A549 (cell line): ENCODE measurements around the gene NEURL2. TPM values are rescaled to one million over a fixed set of nuclear protein-coding genes. Genes with fewer than 3 reads are reported as not detected.

Experiments used
- ATAC-seq, 2 experiments: fragments of 200-7000 bp in 1 of 2; fragments of >200 bp in 1 of 2; cut with Nextera tagmentation in 1 of 2; cut with Tn5 transposase in 1 of 2; 3 replicates each; pipeline versions ENCODE4 v1.8.0 to v1.9.1; 2018 to 2020; ENCODE audit warnings: mild to moderate bottlenecking in 1 of 2, moderate library complexity in 1 of 2
- CTCF ChIA-PET: fragments of 300-600 bp; sonication (Branson Sonifier 250); formaldehyde crosslinking; extraction: SDS; loops from one replicate; lab custom pipeline; 2021; ENCODE audit warnings: antibody characterized with exemption, inconsistent platforms; lab: Yijun Ruan, JAX
- POLR2A ChIA-PET: fragments of 350-600 bp; formaldehyde crosslinking; extraction: SDS; loops from one replicate; lab custom pipeline; 2021; ENCODE audit warnings: antibody characterized with exemption, inconsistent platforms; lab: Yijun Ruan, JAX
- DNase-seq, 2 experiments: peaks; one replicate each; pipeline versions ENCODE4 v3.0.0 to v3.0.0-alpha.2; 2011 to 2016; ENCODE audit warnings: low read depth in 1 of 2, low spot score in 1 of 2
- FAIRE-seq: peaks from 2 replicates; lab custom pipeline; 2011; peaks lifted over from hg19 to GRCh38; lab: Jason Lieb, UNC
- H3K27ac ChIP-seq, 2 experiments: fragments of >200 bp; sonication (Bioruptor Twin); formaldehyde crosslinking; 3 replicates each; pipeline ENCODE4 v1.5.1; 2016 to 2017
- H3K4me1 ChIP-seq: fragments of >200 bp; sonication (Bioruptor Twin); formaldehyde crosslinking; 3 replicates; pipeline ENCODE4 v1.6.1; 2016
- H3K4me2 ChIP-seq: fragments of >200 bp; sonication (Bioruptor Twin); formaldehyde crosslinking; 3 replicates; pipeline ENCODE4 v1.6.1; 2016
- H3K4me3 ChIP-seq: fragments of >200 bp; sonication (Bioruptor Twin); formaldehyde crosslinking; 3 replicates; pipeline ENCODE4 v1.5.1; 2016
- H3K9me3 ChIP-seq: fragments of >200 bp; sonication (Bioruptor Twin); formaldehyde crosslinking; 3 replicates; pipeline ENCODE4 v1.6.1; 2016
- CBX2 ChIP-seq: fragments of 200-600 bp; sonication (generic); IDR thresholded peaks from 2 replicates; pipeline ENCODE4 v1.6.1; 2016; ENCODE audit warnings: low read depth, mild to moderate bottlenecking, borderline replicate concordance
- CHD4 ChIP-seq: fragments of 200-600 bp; sonication (generic); IDR thresholded peaks from 2 replicates; pipeline ENCODE4 v1.6.1; 2016; ENCODE audit warnings: antibody characterized with exemption, mild to moderate bottlenecking, borderline replicate concordance
- EHMT2 ChIP-seq: fragments of 200-600 bp; sonication (generic); IDR thresholded peaks from 2 replicates; pipeline ENCODE4 v1.6.1; 2016; ENCODE audit warnings: antibody characterized with exemption, low read depth, mild to moderate bottlenecking, moderate library complexity
- FOSB ChIP-seq: fragments of 250-450 bp; sonication (Bioruptor Pico); IDR thresholded peaks from 2 replicates; pipeline ENCODE4 v1.5.0; 2020; ENCODE audit warnings: mild to moderate bottlenecking, moderate library complexity
- FOXS1 ChIP-seq: fragments of 250-450 bp; sonication (Bioruptor Pico); IDR thresholded peaks from 2 replicates; pipeline ENCODE4 v1.5.0; 2020; ENCODE audit warnings: mild to moderate bottlenecking, moderate library complexity
- GATA3 ChIP-seq: IDR thresholded peaks from 2 replicates; pipeline ENCODE4 v1.6.1; 2012; ENCODE audit warnings: borderline replicate concordance
- JUN ChIP-seq, 2 experiments: fragments of >200 bp; sonication (Bioruptor Twin); formaldehyde crosslinking; IDR thresholded peaks; 2 replicates in 1 of 2; 3 replicates in 1 of 2; pipeline ENCODE4 v1.6.1; 2016 to 2017
- KDM5A ChIP-seq: fragments of 200-600 bp; sonication (generic); IDR thresholded peaks from 2 replicates; pipeline ENCODE4 v1.6.1; 2016; ENCODE audit warnings: antibody characterized with exemption, mild to moderate bottlenecking
- RARB ChIP-seq: fragments of 250-450 bp; sonication (Bioruptor Pico); IDR thresholded peaks from 2 replicates; pipeline ENCODE4 v1.8.0; 2021; ENCODE audit warnings: mild to moderate bottlenecking, moderate library complexity
- RCOR1 ChIP-seq: fragments of 150-350 bp; IDR thresholded peaks from 2 replicates; pipeline ENCODE4 v1.6.1; 2014; ENCODE audit warnings: antibody characterized with exemption, low read length, low read depth
- RNF2 ChIP-seq: fragments of 200-600 bp; sonication (generic); IDR thresholded peaks from 2 replicates; pipeline ENCODE4 v1.6.1; 2016; ENCODE audit warnings: low read depth, mild to moderate bottlenecking, antibody characterized with exemption, moderate library complexity, borderline replicate concordance
- ZC3H11A ChIP-seq: fragments of 450-650 bp; IDR thresholded peaks from 2 replicates; pipeline ENCODE4 v1.6.1; 2014; ENCODE audit warnings: antibody characterized with exemption, mild to moderate bottlenecking
- ZFP36 ChIP-seq: fragments of 450-650 bp; IDR thresholded peaks from 2 replicates; pipeline ENCODE4 v1.6.1; 2014; ENCODE audit warnings: borderline replicate concordance; ENCODE audit not compliant: partially characterized antibody
- WGBS: methylation state at CpG from one replicate; pipeline ENCODE4 v1.1.6; 2017; ENCODE audit errors: missing lambda C conversion rate; 5-methylcytosine and 5-hydroxymethylcytosine counted together
- polyA plus RNA-seq, 4 experiments: library from polyadenylated mRNA; depleted of rRNA in 3 of 4; stranded (reverse); fragments of >200 nt; fragmentation: RNase III in 1 of 4; extraction: RNeasy Plus Mini Kit Qiagen cat#74134 plus additional on column Dnase treatment in 1 of 4; gene quantifications; 2 replicates in 3 of 4; 3 replicates in 1 of 4; pipeline ENCODE4 v1.2.3, GENCODE V29; 2011 to 2017
- TF ChIP-seq, protein P1 (sequence below): fragments of >200 bp; sonication (Bioruptor Twin); formaldehyde crosslinking; IDR thresholded peaks from 2 replicates; pipeline ENCODE4 v1.6.1; 2016
- TF ChIP-seq, protein P2 (sequence below): fragments of >200 bp; sonication (Bioruptor Twin); formaldehyde crosslinking; IDR thresholded peaks from 3 replicates; pipeline ENCODE4 v1.6.1; 2016
- TF ChIP-seq, protein P3 (sequence below): fragments of >200 bp; sonication (Bioruptor Twin); formaldehyde crosslinking; IDR thresholded peaks from 3 replicates; pipeline ENCODE4 v1.5.1; 2016

Gene NEURL2
- polyA plus RNA-seq, 2 of the 4 experiments (the other 2 are of a cell fraction), result 0.57 to 1.4 TPM

DNA sequence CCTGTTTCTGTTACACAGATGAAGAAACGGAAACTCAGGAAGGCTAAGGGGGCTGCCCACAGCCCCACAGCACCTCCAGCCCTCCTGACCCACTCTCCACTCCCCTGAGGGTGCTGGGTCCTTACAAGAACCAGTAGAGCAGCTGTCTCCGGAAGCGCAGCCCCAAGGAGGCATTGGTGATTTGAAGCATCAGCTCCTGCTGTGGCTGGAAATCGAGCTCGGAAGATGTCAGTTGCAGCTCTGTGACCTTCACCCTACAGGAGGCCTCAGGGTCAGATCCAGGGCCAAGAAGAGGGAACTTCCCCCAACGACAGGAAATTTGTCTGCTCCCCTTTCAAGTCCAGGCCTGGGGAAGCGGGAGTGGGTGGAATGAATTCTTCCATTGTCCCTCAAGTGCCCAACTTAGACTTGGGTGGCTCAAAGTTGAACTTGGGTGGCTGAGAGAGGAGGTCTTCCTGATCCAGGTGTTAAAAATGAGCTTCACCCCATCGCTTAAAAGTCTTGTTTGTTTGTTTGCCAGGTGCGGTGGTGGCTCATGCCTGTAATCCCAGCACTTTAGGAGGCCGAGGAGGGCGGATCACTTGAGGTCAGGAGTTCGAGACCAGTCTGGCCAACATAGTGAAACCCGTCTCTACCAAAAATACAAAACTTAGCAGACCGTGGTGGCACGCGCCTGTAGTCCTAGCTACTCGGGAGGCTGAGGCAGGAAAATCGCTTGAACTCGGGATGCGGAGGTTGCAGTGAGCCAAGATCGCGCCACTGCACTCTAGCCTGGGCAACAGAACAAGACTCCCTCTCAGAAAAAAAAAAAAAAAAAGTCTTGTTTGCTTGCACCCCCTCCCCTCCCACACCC lies 19.0 kb upstream of the NEURL2 start:
- WGBS, result 84% methylated on average over 22 of the region's 22 CpGs
- DNase-seq (no peak), ATAC-seq (no peak), FAIRE-seq (no peak)
- Histone ChIP-seq H3K4me1 (peaks cover 24% of the 10 kb centered on the region), H3K27ac (peak overlapping the region; percentile 43 to 75; a peak in 5 of 6 replicates), H3K4me2 (peak overlapping the region; percentile 69), H3K9me3 (no peaks in the 10 kb centered on the region), H3K4me3 (peak overlapping the region; percentile 23; the same call in 1 of the 3 replicates)
- ChIA-PET POLR2A (interaction anchor here (0.8 to 1.2 kb wide), 2 partner anchors 19 to 25 kb away, joined by 3 to 8 read pairs; partner anchors contain the start of genes CTSA and NEURL2), CTCF (interaction anchor here (0.6 to 1.6 kb wide), 4 partner anchors 14 to 1780 kb away, joined by 3 to 6 read pairs (median 4); no protein-coding TSS in a partner anchor)
- TF ChIP-seq, protein P1, sequence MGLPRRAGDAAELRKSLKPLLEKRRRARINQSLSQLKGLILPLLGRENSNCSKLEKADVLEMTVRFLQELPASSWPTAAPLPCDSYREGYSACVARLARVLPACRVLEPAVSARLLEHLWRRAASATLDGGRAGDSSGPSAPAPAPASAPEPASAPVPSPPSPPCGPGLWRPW, result no peak
- no peak for TF ChIP-seq RCOR1
- no peak for TF ChIP-seq EHMT2
- TF ChIP-seq ZC3H11A, result no peak
- TF ChIP-seq, protein P2, sequence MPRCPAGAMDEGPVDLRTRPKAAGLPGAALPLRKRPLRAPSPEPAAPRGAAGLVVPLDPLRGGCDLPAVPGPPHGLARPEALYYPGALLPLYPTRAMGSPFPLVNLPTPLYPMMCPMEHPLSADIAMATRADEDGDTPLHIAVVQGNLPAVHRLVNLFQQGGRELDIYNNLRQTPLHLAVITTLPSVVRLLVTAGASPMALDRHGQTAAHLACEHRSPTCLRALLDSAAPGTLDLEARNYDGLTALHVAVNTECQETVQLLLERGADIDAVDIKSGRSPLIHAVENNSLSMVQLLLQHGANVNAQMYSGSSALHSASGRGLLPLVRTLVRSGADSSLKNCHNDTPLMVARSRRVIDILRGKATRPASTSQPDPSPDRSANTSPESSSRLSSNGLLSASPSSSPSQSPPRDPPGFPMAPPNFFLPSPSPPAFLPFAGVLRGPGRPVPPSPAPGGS, result no peak

DNA sequence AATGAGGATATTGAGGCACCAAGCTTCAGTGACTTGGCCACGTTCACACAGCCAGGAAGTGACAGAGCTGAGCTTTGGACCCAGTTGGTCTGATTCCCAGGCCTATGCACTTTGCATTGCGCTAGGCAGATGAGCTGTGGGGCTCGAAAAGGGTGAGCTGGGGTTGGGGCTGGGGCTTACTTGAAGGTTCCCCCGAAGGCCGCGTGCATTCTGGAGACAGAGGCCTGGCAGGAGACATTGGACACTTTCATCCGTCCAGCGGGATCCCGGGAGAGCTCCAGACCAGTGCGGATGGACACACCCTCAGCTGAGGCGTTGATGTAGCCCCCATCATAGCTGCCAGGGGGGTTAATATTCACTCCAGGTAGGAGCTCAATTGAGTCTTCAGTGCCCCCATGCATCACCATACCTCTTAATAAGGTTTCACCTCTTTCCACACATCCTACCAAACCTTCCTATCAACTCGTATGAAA lies 18.4 kb upstream of the NEURL2 start:
- ChIA-PET POLR2A (interaction anchor here (0.8 kb wide), 1 partner anchor 19 kb away, joined by 3 read pairs; the partner anchor contains the start of genes CTSA and NEURL2), CTCF (interaction anchor here (1.0 to 1.4 kb wide), 2 partner anchors 56 to 102 kb away, joined by 3 to 5 read pairs; no protein-coding TSS in a partner anchor)
- FAIRE-seq, result no peak
- WGBS, result 91% methylated on average over 12 of the region's 12 CpGs
- H3K4me2 ChIP-seq, result no peak overlapping the region
- DNase-seq, result no peak
- ATAC-seq, result no peak
- peaks cover 26% of the 10 kb centered on the region for H3K4me1 ChIP-seq
- TF ChIP-seq GATA3 (no peak), RCOR1 (no peak), JUN (IDR thresholded peaks at IDR 0.05) (no peak)
- TF ChIP-seq, protein P3, sequence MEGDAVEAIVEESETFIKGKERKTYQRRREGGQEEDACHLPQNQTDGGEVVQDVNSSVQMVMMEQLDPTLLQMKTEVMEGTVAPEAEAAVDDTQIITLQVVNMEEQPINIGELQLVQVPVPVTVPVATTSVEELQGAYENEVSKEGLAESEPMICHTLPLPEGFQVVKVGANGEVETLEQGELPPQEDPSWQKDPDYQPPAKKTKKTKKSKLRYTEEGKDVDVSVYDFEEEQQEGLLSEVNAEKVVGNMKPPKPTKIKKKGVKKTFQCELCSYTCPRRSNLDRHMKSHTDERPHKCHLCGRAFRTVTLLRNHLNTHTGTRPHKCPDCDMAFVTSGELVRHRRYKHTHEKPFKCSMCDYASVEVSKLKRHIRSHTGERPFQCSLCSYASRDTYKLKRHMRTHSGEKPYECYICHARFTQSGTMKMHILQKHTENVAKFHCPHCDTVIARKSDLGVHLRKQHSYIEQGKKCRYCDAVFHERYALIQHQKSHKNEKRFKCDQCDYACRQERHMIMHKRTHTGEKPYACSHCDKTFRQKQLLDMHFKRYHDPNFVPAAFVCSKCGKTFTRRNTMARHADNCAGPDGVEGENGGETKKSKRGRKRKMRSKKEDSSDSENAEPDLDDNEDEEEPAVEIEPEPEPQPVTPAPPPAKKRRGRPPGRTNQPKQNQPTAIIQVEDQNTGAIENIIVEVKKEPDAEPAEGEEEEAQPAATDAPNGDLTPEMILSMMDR, result no peak
- H3K9me3 ChIP-seq, result no peaks in the 10 kb centered on the region
- H3K27ac ChIP-seq, result no peak overlapping the region
- no peak overlapping the region for H3K4me3 ChIP-seq

DNA sequence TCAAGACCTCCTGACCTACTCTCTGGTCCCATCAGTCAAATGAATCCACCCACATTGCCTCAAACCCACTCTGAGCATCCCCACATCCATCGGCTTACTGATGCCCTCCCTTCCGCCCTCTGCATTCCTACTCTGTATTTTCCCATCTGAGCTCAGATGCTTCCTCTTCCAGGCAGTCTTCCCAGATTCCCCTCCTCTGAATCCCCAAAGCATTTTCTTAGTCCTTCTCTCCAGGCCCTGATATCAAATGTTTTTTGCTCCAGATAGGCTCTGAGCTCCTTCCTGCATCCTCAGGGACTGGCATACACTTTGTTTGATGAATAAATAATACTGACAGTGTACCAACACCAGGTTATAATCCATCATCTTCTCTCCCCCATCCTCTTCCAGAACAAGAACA lies 17.1 kb upstream of the NEURL2 start:
- CTCF ChIA-PET, result interaction anchor here (0.7 to 1.2 kb wide), 2 partner anchors 50 to 63 kb away, joined by 3 read pairs; no protein-coding TSS in a partner anchor
- no peaks in the 10 kb centered on the region for H3K9me3 ChIP-seq
- H3K27ac ChIP-seq, result no peak overlapping the region
- 99% methylated on average over 2 of the region's 2 CpGs for WGBS
- no peak overlapping the region for H3K4me3 ChIP-seq
- H3K4me2 ChIP-seq, result no peak overlapping the region
- TF ChIP-seq ZFP36, result peak; percentile 84
- TF ChIP-seq GATA3, result no peak
- DNase-seq (no peak), FAIRE-seq (no peak), ATAC-seq (no peak)
- peaks cover 26% of the 10 kb centered on the region for H3K4me1 ChIP-seq
- POLR2A ChIA-PET, result no interaction called here

DNA sequence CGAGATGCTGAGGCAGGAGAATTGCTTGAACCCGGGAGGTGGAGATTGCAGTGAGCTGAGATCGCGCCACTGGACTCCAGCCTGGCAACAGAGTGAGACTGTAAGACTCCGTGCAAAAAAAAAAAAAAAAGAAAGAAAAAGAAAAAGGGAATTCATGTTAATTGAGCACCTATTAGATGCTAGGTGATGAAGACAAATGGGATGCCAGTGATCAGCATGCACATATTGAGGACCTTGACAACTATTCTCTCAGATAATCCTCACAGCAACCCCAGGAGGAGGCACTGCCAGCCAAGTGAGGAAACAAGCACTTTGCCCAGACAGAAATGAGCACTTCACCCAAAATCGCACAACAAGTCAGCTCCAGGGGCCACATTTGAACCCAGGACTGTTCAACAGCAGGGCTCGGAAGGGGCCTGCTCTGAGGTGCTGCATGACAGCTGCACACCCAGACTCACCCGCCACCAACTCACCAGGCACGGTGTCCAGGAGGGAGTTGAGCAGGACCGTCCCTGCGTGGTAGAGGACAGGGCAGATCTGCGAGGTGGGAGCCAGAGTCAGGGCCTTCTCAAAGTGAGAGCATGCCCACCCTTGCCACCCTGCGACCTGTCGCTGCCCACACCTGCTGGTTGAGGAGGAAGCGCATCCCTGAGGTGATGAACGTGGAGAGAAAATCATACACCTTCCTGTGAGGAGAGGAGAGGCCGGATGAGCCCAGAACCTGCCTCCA lies 16.4 kb upstream of the NEURL2 start:
- WGBS, result 85% methylated on average over 17 of the region's 17 CpGs
- ChIA-PET POLR2A (no interaction called here), CTCF (interaction anchor here (0.7 to 1.2 kb wide), 3 partner anchors 47 to 63 kb away, joined by 3 read pairs; no protein-coding TSS in a partner anchor)
- H3K4me2 ChIP-seq, result no peak overlapping the region
- no peak overlapping the region for H3K4me3 ChIP-seq
- no peak for FAIRE-seq
- no peak for ATAC-seq
- peaks cover 26% of the 10 kb centered on the region for H3K4me1 ChIP-seq
- DNase-seq, result no peak
- H3K27ac ChIP-seq, result no peak overlapping the region
- no peaks in the 10 kb centered on the region for H3K9me3 ChIP-seq
- TF ChIP-seq CBX2 (no peak), CHD4 (no peak), FOXS1 (CRISPR knock-in tag) (no peak), KDM5A (no peak), RARB (CRISPR knock-in tag) (no peak), EHMT2 (no peak), RCOR1 (no peak), RNF2 (no peak), FOSB (CRISPR knock-in tag) (no peak)
- TF ChIP-seq, protein P2, result no peak
